Measurements from ENCODE around the gene DGKQ. TPM values are rescaled to one million over a fixed set of nuclear protein-coding genes. Genes with fewer than 3 reads are reported as not detected.

The DGKQ gene
- total and polyA plus RNA-seq, 9 of the 15 experiments (the other 6 are each of a cell fraction or from before 2014, with no cell fraction given): 0.17 to 22.0 (median 5.6) TPM

GRCh38 chr4:993111-994029 lies 20.0 kb upstream of the DGKQ start, which contains the start of gene SLC26A1 (continued):
- TF ChIP-seq NR2F6 (CRISPR knock-in tag; IDR thresholded peaks at IDR 0.05) (no peak), GABPB1 (CRISPR knock-in tag; IDR thresholded peaks at IDR 0.05) (no peak), DPF2 (IDR thresholded peaks at IDR 0.05) (no peak; the same call in 1 of the 2 replicates), ZNF511 (CRISPR knock-in tag; IDR thresholded peaks at IDR 0.05) (0 out of 2 replicates have a peak, but pooled peaks have one; percentile 33), ARID4B (CRISPR knock-in tag; IDR thresholded peaks at IDR 0.05) (peak; percentile 42; the same call in 1 of the 2 replicates), MAFF (IDR thresholded peaks at IDR 0.05; ENCODE audit: low read length) (peak; percentile 92), HMGN3 (IDR thresholded peaks at IDR 0.05; ENCODE audit: borderline replicate concordance, extremely low read depth, insufficient read length, low read depth, low read length) (peak; percentile 43), RBFOX2 (IDR thresholded peaks at IDR 0.05; ENCODE audit: low read depth, low read length) (peak; percentile 56), RBBP5 (IDR thresholded peaks at IDR 0.05; ENCODE audit: borderline replicate concordance, insufficient read depth, low read length, poor library complexity, severe bottlenecking) (peak; percentile 28), C11orf30 (IDR thresholded peaks at IDR 0.05; ENCODE audit: low read depth) (peak; percentile 98), NRF1 (conservative IDR thresholded peaks at IDR 0.05 in 1 of 2, IDR thresholded peaks at IDR 0.05 in 1 of 2) (0 out of 4 replicates have a peak, but pooled peaks have one; percentile 13 to 33), CREM (IDR thresholded peaks at IDR 0.05; ENCODE audit: low read depth) (0 out of 2 replicates have a peak, but pooled peaks have one; percentile 33), FIP1L1 (IDR thresholded peaks at IDR 0.05; ENCODE audit: low read depth, low read length, poor library complexity, severe bottlenecking) (peak; percentile 36)
- TF ChIP-seq, protein P1, sequence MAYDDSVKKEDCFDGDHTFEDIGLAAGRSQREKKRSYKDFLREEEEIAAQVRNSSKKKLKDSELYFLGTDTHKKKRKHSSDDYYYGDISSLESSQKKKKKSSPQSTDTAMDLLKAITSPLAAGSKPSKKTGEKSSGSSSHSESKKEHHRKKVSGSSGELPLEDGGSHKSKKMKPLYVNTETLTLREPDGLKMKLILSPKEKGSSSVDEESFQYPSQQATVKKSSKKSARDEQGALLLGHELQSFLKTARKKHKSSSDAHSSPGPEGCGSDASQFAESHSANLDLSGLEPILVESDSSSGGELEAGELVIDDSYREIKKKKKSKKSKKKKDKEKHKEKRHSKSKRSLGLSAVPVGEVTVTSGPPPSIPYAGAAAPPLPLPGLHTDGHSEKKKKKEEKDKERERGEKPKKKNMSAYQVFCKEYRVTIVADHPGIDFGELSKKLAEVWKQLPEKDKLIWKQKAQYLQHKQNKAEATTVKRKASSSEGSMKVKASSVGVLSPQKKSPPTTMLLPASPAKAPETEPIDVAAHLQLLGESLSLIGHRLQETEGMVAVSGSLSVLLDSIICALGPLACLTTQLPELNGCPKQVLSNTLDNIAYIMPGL (CRISPR knock-in tag; IDR thresholded peaks at IDR 0.05): 0 out of 2 replicates have a peak, but pooled peaks have one; percentile 22
- TF ChIP-seq, protein P2, sequence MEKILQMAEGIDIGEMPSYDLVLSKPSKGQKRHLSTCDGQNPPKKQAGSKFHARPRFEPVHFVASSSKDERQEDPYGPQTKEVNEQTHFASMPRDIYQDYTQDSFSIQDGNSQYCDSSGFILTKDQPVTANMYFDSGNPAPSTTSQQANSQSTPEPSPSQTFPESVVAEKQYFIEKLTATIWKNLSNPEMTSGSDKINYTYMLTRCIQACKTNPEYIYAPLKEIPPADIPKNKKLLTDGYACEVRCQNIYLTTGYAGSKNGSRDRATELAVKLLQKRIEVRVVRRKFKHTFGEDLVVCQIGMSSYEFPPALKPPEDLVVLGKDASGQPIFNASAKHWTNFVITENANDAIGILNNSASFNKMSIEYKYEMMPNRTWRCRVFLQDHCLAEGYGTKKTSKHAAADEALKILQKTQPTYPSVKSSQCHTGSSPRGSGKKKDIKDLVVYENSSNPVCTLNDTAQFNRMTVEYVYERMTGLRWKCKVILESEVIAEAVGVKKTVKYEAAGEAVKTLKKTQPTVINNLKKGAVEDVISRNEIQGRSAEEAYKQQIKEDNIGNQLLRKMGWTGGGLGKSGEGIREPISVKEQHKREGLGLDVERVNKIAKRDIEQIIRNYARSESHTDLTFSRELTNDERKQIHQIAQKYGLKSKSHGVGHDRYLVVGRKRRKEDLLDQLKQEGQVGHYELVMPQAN (IDR thresholded peaks at IDR 0.05; ENCODE audit: borderline replicate concordance): no peak
